Stimulated activated CD8-positive, alpha-beta memory T cell treated with anti-CD3 and anti-CD28 coated beads, Interleukin-12 subunit alpha, Interleukin-12 subunit beta, amount 100 ng/mL, for 24 hours (primary cell): ENCODE data around the gene MRPL52.

Experiments
- DNase-seq: peaks from one replicate; pipeline ENCODE4 v3.0.0-alpha.2; 2020; ENCODE audit errors: extremely low read depth

MRPL52 gene

DNA sequence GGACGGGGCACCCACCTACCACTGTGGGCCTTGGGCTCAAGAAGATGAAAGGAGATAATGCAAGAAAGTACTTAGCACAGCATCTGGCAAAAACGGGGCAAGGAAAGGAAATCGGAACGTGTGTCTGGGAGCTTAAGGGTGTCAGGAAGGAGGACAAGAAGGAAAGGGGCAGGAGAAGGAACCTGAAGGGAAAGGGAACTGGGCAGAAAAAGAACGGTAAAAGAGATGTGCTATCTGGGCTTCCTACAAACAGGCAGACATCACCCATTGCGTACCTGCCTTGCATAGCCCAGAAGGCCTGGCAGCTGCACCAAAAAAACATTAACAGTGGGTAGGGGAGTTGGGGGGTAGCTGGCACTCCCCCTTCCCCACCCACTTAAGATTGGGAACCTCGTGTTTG, 52.4 kb downstream of the MRPL52 start:
- no peak for DNase-seq

DNA sequence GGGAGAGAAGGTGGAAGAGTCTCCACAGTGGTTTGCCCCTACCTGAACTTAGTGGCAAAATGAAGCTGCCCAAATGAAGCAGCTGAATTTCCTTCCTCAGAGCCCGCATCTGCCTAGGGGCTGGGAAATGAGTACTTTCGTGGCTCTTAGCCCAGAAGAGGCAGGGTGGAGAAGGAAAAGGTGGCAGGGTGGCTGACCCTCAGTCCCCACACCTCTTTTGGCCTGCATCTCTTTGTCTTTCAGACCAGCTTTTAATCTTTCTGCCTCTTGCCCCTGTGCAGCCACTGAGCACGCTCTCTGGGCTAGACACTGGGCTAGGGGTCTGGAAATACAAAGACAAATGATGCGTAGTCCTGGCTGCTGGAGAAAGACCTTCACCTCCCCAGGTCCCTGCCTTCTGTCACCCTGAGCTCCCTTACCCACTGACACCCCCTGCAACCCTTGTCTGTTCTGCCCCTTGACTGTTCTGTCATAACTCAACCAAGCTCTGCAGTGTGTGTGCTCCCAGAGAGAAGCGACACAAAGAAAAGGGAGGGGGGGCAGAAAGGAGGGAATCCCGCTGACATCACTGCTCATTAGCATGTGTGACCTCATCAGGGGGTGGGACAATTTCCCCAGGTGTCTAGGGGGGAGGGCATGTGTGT, 53.0 kb downstream of the MRPL52 start:
- no peak for DNase-seq

DNA sequence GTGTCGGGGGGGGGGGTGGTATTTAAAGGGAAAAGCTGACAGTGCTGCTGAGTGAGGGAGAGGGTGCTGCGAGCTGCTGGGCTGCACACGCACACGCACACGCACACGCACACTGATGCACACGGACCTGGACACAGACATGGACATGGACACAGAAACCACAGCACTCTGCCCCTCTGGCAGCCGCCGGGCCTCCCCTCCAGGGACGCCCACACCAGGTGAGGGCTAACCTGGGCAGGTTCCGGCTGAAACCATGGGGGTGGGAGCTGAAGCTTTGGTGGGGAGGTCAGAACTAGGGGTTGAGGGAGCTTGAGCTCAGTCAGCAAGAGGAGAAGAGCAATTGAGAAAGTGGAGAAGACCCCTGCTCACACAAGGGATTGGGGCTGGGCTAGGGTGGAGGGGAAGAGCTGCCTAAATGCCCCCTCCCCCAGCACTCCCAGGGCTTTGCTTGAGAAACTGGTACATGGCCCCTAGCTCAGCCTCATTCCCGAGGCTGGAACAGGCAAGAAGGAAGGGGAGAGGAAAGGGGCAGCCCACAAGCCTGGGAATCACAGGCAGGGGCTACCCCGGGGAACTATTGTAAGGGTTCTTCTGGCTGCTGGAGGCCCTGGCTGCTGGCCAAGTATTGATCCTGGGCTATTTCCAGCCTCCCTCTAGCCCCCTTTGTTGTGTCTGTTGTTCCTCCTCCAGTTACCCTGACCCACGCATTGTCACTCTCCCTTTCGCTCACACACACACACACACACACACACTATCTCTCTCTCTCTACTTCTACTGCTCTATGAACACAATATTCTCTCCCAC, 53.7 kb downstream of the MRPL52 start, which contains the start of gene REM2:
REM2 (plus strand) TSS at position 50 of the 804 bp plus-strand sequence; CDS start at position 116, 66 bp downstream.
- no peak for DNase-seq

DNA sequence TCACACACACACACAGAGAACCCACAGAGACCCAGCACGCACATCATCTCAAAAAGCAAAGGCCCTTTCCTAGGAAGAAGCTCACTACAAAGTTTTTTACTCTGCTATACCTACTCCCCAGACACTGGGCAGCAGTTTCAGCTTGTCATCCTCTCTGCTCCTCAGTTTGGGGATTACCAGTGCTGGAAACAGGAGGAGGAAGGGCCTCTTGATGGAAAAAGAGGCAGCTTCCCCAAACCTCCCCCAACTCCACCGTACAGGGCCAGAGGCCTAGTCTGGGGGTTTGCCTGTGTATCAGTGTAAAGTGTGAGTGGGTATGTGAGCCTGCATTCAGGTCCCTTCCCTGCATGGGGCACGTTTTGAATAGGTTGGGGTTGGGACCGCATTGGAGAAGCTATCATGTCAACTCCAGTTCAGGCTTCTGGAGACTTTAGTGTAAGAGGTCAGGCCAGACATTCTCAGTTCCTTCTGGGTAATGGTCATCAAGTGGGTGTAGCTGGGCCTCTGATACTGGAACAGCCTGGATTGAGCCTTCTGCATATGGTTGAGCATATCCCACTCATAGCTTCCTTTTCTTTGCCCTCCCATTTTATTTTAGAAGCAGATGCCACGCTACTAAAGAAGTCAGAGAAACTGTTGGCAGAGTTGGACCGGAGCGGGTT, 54.5 kb downstream of the MRPL52 start:
- DNase-seq, result no peak
